Gastrocnemius medialis (tissue), 4 donors: Measurements from ENCODE around the gene GLYATL1.

ENCODE experiments used
- POLR2A ChIP-seq, 2 donors: fragments of 450-650 bp; IDR thresholded peaks; one replicate each; pipeline ENCODE4 v1.6.1; 2017; ENCODE audit warnings: antibody characterized with exemption in 2 of 2, mild to moderate bottlenecking in 2 of 2, moderate library complexity in 2 of 2
- TF ChIP-seq, protein P1 (sequence below), 5 experiments: fragments of 450-650 bp in 3 of 5; fragments of 200-600 bp in 2 of 5; sonication (generic) in 2 of 5; IDR thresholded peaks in 4 of 5; conservative IDR thresholded peaks in 1 of 5; 1 replicate in 4 of 5; 2 replicates in 1 of 5; pipeline ENCODE4 v1.5.1; 2016 to 2019; ENCODE audit warnings: antibody characterized with exemption in 5 of 5, mild to moderate bottlenecking in 3 of 5, moderate library complexity in 3 of 5

- TF ChIP-seq, protein P1, sequence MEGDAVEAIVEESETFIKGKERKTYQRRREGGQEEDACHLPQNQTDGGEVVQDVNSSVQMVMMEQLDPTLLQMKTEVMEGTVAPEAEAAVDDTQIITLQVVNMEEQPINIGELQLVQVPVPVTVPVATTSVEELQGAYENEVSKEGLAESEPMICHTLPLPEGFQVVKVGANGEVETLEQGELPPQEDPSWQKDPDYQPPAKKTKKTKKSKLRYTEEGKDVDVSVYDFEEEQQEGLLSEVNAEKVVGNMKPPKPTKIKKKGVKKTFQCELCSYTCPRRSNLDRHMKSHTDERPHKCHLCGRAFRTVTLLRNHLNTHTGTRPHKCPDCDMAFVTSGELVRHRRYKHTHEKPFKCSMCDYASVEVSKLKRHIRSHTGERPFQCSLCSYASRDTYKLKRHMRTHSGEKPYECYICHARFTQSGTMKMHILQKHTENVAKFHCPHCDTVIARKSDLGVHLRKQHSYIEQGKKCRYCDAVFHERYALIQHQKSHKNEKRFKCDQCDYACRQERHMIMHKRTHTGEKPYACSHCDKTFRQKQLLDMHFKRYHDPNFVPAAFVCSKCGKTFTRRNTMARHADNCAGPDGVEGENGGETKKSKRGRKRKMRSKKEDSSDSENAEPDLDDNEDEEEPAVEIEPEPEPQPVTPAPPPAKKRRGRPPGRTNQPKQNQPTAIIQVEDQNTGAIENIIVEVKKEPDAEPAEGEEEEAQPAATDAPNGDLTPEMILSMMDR (IDR thresholded peaks at IDR 0.05 in 4 of 5, conservative IDR thresholded peaks at IDR 0.05 in 1 of 5), result no peak
- no peak for TF ChIP-seq POLR2A (IDR thresholded peaks at IDR 0.05)
Measured at GRCh38 chr11:58921778-58922390, 17.4 kb upstream of the GLYATL1 start.
